PC-3 (cell line): ENCODE data around the gene PSMC6. TPM values are rescaled to one million over a fixed set of nuclear protein-coding genes. Genes with fewer than 3 reads are reported as not detected.

Source experiments
- total RNA-seq: library from RNA; depleted of rRNA; stranded (reverse); fragments of >200 nt; gene quantifications from 2 replicates; pipeline ENCODE4 v1.2.3, GENCODE V29; 2014; rRNA removed

PSMC6 gene
- total RNA-seq, 1 experiment from 2014 or later = 232 TPM

Other genes starting within 250 kb of the PSMC6 start
- 3.9 and 4.0 TPM in 2 replicates for gene TXNDC16, start 154.7 kb upstream of the PSMC6 start, total RNA-seq
- gene GPR137C, start 154.4 kb upstream of the PSMC6 start, total RNA-seq = 0.63 and 0.91 TPM in 2 replicates
- 151 and 207 TPM in 2 replicates for gene ERO1A, start 11.6 kb upstream of the PSMC6 start, total RNA-seq
- gene STYX, start 23.0 kb downstream of the PSMC6 start, total RNA-seq = 11.1 and 14.1 TPM in 2 replicates
- 38.2 and 44.5 TPM in 2 replicates for gene GNPNAT1, start 84.4 kb downstream of the PSMC6 start, total RNA-seq
- 29.1 and 38.6 TPM in 2 replicates for gene FERMT2, start 243.8 kb downstream of the PSMC6 start, total RNA-seq